ENCODE data around the gene JADE1. TPM values are rescaled to one million over a fixed set of nuclear protein-coding genes. Genes with fewer than 3 reads are reported as not detected.

The JADE1 gene
- total RNA-seq, 1 donor from 2014 or later: 26.0 TPM

DNA sequence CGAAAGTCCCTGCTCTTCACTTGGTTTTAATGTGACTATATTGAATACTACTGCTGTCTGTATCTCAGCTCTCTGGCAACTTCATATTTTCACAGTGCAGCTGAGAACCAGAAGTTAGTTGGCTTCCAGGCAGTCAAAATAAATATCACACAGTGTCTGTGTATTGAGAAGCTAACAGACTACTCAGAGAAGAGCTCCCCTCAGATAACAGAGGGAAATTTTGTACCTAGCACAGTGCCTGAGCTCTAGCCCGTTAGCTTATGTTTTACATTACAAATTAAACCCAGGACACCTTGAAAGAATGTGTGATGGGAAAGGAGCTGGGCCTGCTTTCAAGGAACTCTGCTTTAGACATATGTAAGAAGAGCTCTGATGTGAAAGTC, 22.7 kb downstream of the JADE1 start:
- no peak for DNase-seq
- intact Hi-C loops (cut with DNase I): no loop called here

GRCh38 chr4:128835498-128836222, 26.2 kb downstream of the JADE1 start:
- intact Hi-C loops (cut with DNase I): no loop called here
- DNase-seq: peak; percentile 91

More for the DNA sequence above, 22.7 kb downstream of the JADE1 start:
- no peak for ATAC-seq (ENCODE audit: poor library complexity)

GRCh38 chr4:128837198-128837597, 27.7 kb downstream of the JADE1 start:
- intact Hi-C loops (cut with DNase I): no loop called here
- no peak for ATAC-seq (ENCODE audit: poor library complexity)

More at GRCh38 chr4:128835498-128836222, 26.2 kb downstream of the JADE1 start:
- peak; percentile 95 for ATAC-seq (ENCODE audit: poor library complexity)

DNA sequence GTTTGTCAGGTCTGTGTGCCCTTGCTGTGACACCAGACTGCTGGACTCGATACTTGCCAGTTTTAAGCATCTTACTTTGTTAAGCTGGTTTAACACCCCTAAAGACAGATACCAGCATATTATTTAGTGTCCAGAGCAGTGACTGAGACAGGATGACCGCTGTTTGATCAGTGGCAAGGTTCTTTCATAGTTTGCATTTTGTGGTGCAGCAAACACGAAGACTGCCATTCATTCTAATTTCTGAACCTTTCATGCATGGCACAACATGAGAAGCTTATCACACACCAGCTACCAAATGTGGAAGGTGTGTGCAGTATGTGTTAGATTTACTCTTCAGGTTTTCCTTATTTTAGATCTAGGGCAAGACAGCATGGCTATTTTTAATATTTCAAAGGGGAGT, 28.2 kb downstream of the JADE1 start:
- intact Hi-C loops (cut with DNase I): no loop called here
- ATAC-seq (ENCODE audit: poor library complexity) (no peak), DNase-seq (no peak)

More at GRCh38 chr4:128837198-128837597, 27.7 kb downstream of the JADE1 start:
- no peak for DNase-seq

- ATAC-seq (ENCODE audit: poor library complexity) (no peak), DNase-seq (no peak)
- intact Hi-C loops (cut with DNase I): no loop called here
Observed at GRCh38 chr4:128840711-128841318, 31.3 kb downstream of the JADE1 start.

GRCh38 chr4:128841402-128841801, 31.9 kb downstream of the JADE1 start:
- ATAC-seq (ENCODE audit: poor library complexity) (no peak), DNase-seq (no peak)
- intact Hi-C loops (cut with DNase I): no loop called here

DNA sequence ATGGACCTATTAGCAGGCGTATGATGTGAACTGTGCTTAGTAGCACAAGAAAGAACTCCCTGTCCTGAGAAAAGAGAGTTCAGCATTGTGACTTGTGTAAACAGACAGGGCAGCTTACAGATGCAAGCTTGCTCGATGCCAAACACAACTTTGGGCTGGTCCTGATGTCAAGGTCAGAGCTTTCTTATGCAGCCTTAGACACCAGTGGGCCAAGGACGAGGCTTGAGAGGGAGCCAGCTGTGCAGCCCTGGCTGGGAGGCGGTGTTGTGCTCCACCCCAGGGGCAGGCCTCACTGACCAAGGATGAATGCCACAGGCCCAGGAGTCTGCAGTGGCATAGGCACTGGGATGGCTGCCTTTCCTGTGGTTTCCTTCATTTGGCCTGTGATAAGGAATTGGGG, 35.4 kb downstream of the JADE1 start:
- DNase-seq: peak; percentile 76
- intact Hi-C loops (cut with DNase I): no loop called here
- ATAC-seq (ENCODE audit: poor library complexity): peak; percentile 80

DNA sequence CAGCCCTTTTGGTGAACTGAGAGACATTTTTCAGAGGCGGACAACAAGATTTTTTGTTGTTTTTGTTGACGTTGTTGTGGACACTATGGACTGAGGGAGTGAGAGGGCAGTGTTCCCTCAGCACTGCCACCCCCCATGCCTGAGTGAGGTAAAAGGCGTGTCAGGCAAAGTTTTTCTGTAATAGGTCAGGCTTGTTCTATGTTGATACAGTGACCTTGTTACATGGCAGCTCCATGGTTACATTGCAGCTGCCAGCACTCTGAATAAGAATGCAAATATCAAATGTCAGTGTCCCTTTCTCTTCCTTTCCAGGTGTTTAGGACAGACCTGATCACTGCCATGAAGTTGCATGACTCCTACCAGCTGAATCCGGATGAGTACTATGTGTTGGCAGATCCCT, 36.6 kb downstream of the JADE1 start:
- ATAC-seq (ENCODE audit: poor library complexity) (peak; percentile 72), DNase-seq (no peak)
- intact Hi-C loops (cut with DNase I): no loop called here

DNA sequence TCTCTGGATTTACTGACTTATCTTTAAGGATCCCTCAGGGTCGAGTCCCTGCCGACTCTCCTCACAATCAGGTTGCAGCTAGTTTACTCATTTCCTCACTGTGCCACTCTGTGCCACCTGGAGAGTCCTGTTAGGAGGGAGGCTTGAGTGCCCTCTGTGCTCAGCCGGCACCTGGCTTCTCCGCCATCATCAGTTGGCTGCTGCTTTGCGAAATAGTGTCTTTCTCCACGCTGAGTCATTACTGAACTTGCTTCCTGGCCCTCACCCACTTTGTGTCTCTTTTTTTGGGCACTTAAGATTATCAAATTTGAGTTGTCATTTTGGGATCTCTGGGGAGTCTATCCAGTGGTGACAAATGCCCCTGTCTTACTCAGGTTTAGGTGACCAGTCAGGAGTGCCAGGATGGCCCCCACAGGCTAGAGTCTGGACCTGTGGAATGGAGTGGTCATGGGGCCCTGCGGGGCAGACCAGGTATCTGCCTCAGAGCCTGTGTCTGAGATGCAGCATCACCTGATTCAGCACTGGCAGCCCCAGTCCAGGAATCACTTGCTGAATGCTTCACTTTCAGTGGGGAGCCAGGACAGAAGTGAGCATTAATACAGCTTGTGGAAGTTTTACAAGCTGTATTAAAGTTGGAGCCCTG, 37.7 kb downstream of the JADE1 start:
- ATAC-seq (ENCODE audit: poor library complexity) (no peak), DNase-seq (no peak)
- intact Hi-C loops (cut with DNase I): no loop called here

DNA sequence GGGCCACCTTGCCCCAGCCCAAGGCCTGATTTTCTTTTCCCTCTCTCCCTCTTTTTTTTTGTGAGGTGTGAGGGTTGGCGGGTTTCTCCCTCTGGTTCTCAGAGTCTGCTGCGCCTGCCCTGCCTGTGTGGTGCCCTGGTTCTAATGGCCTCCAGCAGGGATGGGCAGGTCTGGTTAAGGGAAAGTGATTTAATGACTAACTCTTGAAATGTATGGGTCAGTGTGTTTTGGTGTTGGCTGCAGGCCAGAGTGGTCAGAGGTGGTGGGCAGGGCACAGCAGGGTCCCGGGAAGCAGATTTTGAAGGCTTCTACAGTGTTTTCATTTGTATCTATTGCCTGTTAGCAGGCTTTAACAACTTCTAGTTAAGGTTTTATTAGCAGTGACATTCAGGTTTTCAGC, 39.0 kb downstream of the JADE1 start:
- intact Hi-C loops (cut with DNase I): no loop called here
- ATAC-seq (ENCODE audit: poor library complexity) (no peak), DNase-seq (no peak)

DNA sequence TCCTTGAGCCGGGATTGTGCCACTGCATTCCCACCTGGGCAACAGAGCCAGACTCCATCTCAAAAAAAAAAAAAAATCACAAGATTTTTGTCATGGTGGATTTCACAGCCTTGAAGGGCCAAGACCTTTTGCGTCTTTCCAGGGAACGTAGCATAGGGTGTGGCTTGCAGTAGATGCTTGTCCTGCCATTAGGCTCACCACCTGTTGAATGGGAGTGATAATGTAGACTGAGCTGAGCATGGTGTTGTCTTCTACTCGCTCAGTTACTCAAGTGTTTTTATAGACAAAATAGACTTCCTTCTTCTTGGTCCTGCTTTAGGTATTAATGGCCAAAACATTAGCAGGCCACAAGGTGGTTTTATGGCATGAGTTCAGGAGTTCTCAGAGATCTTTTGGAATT, 40.8 kb downstream of the JADE1 start:
- intact Hi-C loops (cut with DNase I): no loop called here
- ATAC-seq (ENCODE audit: poor library complexity): no peak

GRCh38 chr4:128853741-128854140, 44.2 kb downstream of the JADE1 start:
- ATAC-seq (ENCODE audit: poor library complexity): no peak
- DNase-seq: no peak
- intact Hi-C loops (cut with DNase I): no loop called here

More for the DNA sequence above, 40.8 kb downstream of the JADE1 start:
- no peak for DNase-seq

DNA sequence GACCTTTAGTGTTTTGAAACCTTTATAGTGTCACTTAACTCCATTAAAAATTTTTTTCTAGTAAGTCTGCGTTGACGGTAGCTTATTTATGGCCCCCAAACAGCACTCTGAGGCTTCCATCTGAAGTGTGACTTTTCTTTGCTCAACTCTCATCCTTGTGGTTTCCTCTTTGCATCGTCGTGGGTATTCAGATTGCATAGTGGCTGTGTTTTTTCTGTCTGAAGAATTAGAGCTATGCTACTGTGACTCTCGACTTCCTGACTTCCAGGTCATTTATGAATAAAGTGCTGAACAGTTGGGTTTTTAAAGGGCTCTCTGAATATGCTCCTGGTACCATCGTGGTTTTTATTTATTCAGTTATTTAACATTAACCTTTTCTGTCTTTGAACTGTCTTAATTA, 44.9 kb downstream of the JADE1 start:
- no peak for ATAC-seq (ENCODE audit: poor library complexity)
- intact Hi-C loops (cut with DNase I): no loop called here
- DNase-seq: no peak

GRCh38 chr4:128855621-128856020, 46.1 kb downstream of the JADE1 start:
- intact Hi-C loops (cut with DNase I): no loop called here
- ATAC-seq (ENCODE audit: poor library complexity): no peak
- DNase-seq: no peak

DNA sequence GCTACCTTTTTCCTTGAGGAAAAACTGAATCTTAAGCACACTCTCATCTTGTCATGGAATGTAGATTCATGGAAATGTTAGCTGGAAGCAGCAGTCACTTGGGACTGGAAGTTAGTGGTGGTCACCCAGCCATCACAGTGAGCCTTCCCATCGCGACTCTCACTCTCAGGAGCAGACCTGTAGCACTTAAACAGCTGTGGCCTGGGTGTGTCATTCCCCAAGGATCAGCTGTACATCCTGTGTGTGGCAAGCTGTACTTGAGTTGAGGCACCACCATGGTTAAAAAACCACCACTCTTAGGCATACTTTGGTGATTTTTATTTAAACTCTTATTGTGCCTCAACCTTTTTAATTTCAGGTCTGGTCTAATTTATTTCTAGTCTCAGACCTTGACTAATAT, 46.7 kb downstream of the JADE1 start:
- intact Hi-C loops (cut with DNase I): no loop called here
- ATAC-seq (ENCODE audit: poor library complexity) (no peak), DNase-seq (no peak)

DNA sequence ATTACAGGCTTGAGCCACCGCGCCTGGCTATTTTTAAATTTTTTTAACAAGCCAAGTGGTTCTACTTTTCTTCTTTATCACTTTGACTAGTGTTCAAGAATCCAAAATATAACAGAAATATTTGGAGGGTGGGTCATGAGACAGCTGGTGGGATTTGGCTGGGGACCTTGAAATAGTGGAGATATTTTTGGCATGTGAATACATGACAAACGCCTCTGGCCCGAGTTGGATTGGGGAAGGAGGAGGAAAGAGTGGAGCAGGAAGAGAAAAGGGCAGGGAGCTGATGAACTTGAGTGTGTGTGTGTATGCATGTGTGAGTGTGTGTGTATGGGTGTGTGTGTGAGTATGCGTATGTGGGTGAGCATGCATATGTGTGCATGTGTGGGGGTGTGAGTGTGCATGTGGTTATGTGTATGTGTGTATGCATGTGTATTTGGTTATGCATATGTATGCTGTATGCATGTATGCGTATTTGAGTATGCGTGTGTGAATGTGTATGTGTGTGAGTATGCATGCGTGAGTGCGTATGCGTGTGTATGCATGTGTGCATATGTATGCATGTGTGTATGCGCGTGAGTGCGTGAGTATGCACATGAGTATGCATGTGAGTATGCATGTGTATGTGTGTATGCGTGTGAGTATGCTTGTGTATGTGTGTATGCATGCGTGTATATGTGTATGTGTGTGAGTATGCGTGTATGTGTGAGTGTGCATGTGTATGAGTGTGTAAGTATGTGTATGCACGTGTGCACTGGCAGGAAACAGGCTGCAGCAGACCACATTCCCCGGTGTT, 49.6 kb downstream of the JADE1 start:
- intact Hi-C loops (cut with DNase I): no loop called here
- no peak for DNase-seq
- peak; percentile 65 for ATAC-seq (ENCODE audit: poor library complexity)

DNA sequence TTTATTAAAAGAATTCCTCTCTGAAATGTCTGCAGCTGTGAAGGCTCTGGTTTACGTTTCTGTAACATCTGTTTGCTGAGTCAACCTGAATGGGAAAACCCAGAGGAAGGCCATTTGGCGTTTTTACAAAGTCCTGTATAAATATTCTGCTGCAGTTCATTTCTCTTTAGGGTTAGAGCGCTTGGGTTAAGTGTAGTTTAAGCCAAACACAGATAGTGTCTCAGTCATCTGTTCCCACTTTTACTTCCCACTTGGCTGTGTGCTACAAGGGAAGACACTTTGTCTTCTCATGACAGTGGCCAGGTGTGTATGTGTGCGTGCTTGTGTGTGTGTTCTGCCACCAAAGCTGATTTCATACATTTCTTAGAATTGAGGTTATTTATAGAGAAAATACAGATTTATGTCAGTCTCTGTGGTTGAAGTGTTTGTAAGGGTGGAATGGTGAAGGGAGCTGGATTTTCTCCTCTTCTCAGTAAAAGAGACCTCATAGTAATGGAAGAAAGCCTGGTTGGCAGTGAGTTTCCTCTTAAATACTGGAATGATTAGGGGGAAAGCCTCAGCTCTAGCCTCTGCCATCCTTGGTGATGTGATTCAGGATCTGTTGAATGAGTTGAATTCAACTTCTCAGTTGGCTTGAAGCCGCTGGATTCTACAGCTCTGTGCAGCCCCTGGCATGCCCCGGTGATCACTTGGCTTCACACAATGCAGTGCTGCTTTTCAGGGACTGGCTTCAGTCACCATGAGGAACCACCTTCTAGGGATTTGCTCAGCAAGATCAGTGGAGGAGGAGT, 50.6 kb downstream of the JADE1 start:
- ATAC-seq (ENCODE audit: poor library complexity): peak; percentile 12
- intact Hi-C loops (cut with DNase I): loop anchor here (5.0 to 10.0 kb wide), 4 partner anchors 45 to 665 kb away; no protein-coding TSS in a partner anchor
- no peak for DNase-seq

GRCh38 chr4:128861856-128862518, 52.5 kb downstream of the JADE1 start:
- intact Hi-C loops (cut with DNase I): loop anchor here (5.0 to 10.0 kb wide), 4 partner anchors 47 to 667 kb away; no protein-coding TSS in a partner anchor
- ATAC-seq (ENCODE audit: poor library complexity) (no peak), DNase-seq (no peak)

Measured in Right ventricle myocardium superior (tissue), 1 donor.